ENCODE data around the gene NTRK3. TPM values are rescaled to one million over a fixed set of nuclear protein-coding genes. Genes with fewer than 3 reads are reported as not detected.

Gene NTRK3
- total RNA-seq, 6 experiments from 2014 or later: 0.35 to 0.75 (median 0.46) TPM

DNA sequence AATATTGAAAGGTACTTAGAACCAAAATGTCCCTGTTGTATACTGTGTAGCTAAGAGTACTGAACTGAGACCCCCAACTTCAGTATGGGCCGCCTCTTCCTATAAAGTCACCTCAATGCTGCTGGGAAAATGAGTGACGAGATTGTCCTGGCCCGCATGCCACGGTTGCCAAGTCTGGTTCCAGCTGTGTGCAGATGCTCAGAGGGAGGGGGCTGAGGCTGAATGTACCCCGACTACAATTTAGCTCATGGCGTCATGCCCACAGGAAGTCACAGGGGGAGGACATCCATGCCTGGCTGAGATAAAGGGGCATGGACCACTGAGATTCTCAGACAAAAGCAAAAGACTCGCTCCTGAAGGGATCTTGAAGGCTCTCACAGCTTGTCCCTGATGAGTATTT, 271.1 kb downstream of the NTRK3 start:
- DNase-seq (no peak), ATAC-seq (no peak)
- Histone ChIP-seq H3K4me1 (no peaks in the 10 kb centered on the region), H3K36me3 (no peaks in the 10 kb centered on the region), H3K27me3 (no peaks in the 10 kb centered on the region), H3K27ac (no peak overlapping the region), H3K9me3 (no peaks in the 10 kb centered on the region), H3K4me3 (no peak overlapping the region)
- TF ChIP-seq CTCF (IDR thresholded peaks at IDR 0.05) (no peak), POLR2A (IDR thresholded peaks at IDR 0.05) (no peak)
- 32% methylated on average over 4 of the region's 7 CpGs for WGBS (ENCODE audit: insufficient coverage, low coverage, low lambda C conversion rate, missing lambda C conversion rate)
- intact Hi-C loops (cut with DNase I): no loop called here

DNA sequence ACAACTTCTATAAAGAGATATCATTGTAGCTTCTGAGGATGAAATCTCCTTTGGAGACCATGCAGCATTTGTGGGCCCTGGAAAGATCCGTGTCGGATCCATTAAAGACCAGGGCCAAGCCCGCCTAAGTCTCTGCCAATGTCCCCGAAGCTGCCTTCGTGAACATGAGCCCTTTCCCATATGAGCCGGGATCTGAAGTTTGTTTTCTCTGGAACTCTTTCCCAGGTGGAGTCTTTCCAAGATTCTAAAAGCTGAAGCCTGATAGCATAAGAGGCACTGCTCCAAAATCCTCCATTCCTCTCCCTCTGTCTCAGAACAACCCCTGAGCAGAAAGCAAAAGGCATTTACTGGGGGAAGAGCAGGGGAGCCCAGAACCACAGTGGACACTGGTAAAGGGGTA, 274.6 kb downstream of the NTRK3 start:
- Histone ChIP-seq H3K4me3 (no peak overlapping the region), H3K27ac (no peak overlapping the region), H3K27me3 (no peaks in the 10 kb centered on the region), H3K9me3 (no peaks in the 10 kb centered on the region), H3K36me3 (no peaks in the 10 kb centered on the region), H3K4me1 (no peaks in the 10 kb centered on the region)
- WGBS (ENCODE audit: insufficient coverage, low coverage, low lambda C conversion rate, missing lambda C conversion rate): 57% methylated on average over 5 of the region's 6 CpGs
- TF ChIP-seq POLR2A (IDR thresholded peaks at IDR 0.05) (no peak), CTCF (IDR thresholded peaks at IDR 0.05) (no peak)
- ATAC-seq (no peak), DNase-seq (no peak)
- intact Hi-C loops (cut with DNase I): no loop called here

GRCh38 chr15:87977907-87978306, 278.6 kb downstream of the NTRK3 start:
- WGBS (ENCODE audit: insufficient coverage, low coverage, low lambda C conversion rate, missing lambda C conversion rate): 56% methylated on average over 3 of the region's 3 CpGs
- no peak for DNase-seq
- Histone ChIP-seq H3K36me3 (no peaks in the 10 kb centered on the region), H3K4me1 (no peaks in the 10 kb centered on the region), H3K27ac (no peak overlapping the region), H3K27me3 (no peaks in the 10 kb centered on the region), H3K4me3 (no peak overlapping the region), H3K9me3 (no peaks in the 10 kb centered on the region)
- no peak for TF ChIP-seq CTCF (IDR thresholded peaks at IDR 0.05)
- TF ChIP-seq POLR2A (IDR thresholded peaks at IDR 0.05): no peak
- intact Hi-C loops (cut with DNase I): no loop called here
- ATAC-seq: no peak

DNA sequence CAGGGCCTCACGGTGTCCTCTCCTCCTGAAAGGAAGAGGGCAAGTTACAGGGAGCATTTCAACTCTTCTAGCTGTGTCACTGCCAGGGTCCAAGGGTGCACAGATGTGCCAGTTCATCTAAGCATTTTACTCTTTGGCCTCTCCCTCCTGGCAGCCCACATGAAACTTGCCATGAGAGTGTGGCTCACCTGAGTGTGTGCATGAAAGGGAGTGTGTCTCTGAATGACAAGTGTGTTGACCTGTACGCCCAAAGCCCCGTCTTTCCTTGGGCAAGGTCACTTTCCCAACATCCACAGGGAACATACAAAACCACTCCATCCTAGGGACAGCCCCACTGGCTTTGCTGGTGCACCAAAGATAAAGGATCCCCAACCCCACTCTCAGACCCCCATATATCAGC, 280.0 kb downstream of the NTRK3 start:
- Histone ChIP-seq H3K4me3 (no peak overlapping the region), H3K27ac (no peak overlapping the region), H3K4me1 (no peaks in the 10 kb centered on the region), H3K36me3 (no peaks in the 10 kb centered on the region), H3K9me3 (no peaks in the 10 kb centered on the region), H3K27me3 (no peaks in the 10 kb centered on the region)
- no peak for ATAC-seq
- 66% methylated on average over 3 of the region's 3 CpGs for WGBS (ENCODE audit: insufficient coverage, low coverage, low lambda C conversion rate, missing lambda C conversion rate)
- DNase-seq: no peak
- intact Hi-C loops (cut with DNase I): no loop called here
- no peak for TF ChIP-seq CTCF (IDR thresholded peaks at IDR 0.05)
- no peak for TF ChIP-seq POLR2A (IDR thresholded peaks at IDR 0.05)
